GM19397 (cell line): ENCODE data around the gene GIMAP8.
A peak's percentile ranks its signal among the peaks of the same experiment; 100 is the strongest.
"Not testable (repeated sequence)": the region's sequence is repeated elsewhere in the genome, so short reads cannot be mapped to it uniquely, and the experiment has no call there.

Experiments
- ATAC-seq: cut with Tn5 transposase; IDR thresholded peaks from one replicate; pipeline ENCODE4 v1.9.1; 2021; ENCODE audit warnings: mild to moderate bottlenecking, moderate library complexity; ENCODE audit not compliant: unreplicated experiment

GIMAP8 gene

DNA sequence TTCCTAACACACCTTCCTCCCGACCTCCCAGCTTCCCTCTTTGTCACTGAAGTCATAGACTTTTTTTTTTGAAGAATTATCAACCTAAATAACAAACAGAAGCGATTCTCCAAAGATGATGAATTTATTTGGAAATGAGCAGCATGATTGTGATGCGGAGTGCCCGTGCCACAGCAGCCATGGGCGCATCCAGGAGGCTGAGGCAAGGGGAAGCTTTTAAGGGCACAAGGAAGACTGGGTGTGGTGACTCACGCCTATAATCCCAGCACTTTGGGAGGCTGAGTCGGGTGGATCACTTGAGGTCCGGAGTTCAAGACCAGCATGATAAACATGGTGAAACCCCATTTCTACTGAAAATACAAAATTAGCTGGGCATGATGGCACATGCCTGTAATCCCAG, 16.2 kb upstream of the GIMAP8 start:
- ATAC-seq, result no peak

DNA sequence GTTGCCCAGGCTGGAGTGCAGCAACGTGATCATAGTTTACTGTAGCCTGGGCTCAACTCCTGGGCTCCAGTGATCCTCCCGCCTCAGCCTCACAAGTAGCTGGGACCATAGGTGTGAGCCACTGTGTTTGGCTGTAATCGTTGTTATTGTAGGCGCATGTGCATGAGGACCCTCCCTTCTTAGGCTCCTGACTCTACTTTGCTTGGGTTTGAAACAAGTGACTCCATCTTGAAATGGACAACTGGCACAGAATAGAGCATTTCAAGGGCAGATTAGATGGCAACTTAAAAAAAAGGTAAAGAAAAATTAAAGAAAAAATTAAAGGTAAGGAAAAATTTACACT, 15.4 kb upstream of the GIMAP8 start:
- ATAC-seq, result no peak

DNA sequence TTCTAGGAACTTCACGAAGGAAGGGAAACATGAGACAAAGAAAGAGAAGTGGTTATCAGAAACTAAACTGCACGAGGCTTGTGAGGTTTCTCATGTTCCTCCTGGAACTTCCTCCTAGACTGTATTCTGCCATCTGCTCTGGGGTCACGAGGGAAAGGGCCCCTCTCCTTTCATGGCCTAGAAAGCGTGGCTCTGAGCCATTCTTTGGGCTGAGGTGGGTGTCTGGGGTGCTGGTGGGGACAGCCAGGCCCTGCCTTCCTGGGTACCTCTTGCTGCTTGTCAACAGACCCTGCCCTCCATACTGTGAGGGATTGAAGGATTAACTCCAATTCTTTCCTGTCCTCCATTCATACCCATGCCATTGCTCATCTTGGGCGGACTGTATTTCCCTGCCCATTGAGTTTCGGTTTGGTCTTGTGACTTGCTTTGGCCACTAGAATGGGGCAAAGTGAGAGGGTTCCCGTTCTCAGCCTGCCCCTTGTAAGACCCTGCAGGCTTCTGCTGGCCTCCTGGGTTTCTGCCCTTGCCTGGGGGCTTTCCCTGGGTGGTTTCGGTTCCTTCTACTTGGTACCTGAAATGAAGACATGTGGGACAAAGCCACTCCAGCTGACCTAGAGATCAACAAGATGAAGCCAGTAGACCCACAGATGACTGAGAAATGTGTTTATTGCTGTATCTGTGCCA, 14.9 kb upstream of the GIMAP8 start:
- ATAC-seq, result peak; percentile 92

DNA sequence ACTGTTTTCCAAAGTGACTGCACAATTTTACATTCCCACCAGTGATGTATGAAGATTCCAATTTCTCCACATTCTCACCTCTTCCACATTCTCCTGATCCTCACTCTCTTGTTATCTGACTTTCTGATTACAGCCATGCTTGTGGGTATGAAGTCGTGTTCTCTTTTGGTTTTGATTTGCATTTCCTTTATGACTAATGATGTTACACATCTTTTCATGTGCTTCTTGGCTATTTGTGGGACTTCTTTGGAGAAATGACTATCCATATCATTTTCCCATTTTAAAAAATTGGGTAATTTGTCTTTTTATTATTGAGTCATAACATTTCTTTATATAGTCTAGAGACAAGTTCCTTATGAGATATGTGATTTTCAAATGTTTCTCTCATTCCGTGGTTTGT, 10.5 kb upstream of the GIMAP8 start:
- no peak for ATAC-seq

DNA sequence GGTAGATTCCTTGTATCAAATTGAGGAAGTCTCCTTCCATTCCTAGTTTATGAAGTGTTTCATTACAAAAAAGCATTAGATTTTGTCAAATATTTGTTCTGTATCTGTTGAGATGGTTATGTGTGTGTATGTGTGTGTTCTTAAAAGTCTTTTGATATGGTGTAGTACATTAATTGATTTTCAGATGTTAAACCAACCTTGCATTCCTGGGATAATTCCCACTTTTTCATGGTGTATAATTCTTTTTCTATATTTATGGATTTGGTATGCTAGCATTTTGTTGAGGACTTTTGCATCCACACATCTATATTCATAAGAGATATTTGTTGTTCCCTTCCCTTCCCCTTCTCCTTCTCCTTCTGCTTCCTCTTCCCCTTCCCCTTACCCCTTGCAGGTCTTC, 8.9 kb upstream of the GIMAP8 start:
- ATAC-seq, result no peak

DNA sequence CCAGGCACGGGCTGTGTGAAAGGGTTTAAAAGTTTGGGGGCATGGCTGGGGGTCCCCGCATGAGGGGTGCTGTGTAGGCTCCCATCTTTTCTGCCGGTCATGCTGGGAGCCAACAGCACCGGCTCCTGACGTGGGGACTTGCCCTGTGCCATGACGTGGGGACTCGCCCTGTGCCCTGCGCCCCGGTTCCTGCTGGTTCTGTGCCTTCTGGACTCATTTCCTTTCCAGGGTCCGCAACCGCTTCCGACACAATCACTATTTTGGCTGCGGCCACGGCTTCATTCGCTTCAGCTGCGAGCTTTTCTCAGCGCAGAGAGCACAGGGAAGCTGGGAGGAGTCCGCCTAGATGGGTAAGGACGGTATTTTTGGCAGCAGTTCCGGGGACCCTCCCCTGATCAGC, 7.6 kb upstream of the GIMAP8 start:
- no peak for ATAC-seq

DNA sequence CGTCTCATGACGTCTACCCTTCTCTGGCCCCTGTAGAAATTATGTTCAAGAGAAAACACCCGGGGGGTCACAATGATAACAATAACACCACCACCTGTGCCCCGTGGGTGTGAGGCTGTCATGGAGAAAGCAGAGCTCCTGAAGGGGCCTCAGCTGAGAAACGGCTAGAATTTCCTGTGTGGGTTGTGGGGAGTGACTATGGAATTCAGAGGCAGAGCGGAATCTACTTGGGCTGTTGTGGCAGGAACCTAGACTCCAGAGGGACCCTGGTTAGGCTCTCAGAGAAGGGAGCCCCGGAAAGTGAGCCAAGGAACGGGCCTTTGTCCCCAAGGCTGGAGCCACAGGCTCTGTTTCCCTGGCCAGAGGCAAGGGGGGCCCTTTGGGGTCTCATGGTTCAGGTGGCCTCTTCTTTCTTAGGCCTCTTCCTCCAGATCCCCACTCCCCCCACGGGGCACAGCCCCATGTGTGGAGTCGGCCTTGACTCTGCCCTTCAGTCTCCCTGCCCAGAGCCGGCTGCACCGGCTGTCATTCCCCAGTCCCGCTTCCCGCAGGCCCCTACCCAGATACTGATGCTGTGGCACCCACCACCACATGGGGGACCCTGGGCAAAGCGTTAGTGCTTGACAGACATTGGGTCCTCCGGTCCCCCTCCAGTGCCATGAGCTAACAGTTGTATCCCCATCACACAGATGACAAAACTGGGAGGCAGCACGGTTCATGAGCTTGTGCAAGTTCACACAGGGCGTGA, 6.5 kb upstream of the GIMAP8 start:
- ATAC-seq, result no peak

DNA sequence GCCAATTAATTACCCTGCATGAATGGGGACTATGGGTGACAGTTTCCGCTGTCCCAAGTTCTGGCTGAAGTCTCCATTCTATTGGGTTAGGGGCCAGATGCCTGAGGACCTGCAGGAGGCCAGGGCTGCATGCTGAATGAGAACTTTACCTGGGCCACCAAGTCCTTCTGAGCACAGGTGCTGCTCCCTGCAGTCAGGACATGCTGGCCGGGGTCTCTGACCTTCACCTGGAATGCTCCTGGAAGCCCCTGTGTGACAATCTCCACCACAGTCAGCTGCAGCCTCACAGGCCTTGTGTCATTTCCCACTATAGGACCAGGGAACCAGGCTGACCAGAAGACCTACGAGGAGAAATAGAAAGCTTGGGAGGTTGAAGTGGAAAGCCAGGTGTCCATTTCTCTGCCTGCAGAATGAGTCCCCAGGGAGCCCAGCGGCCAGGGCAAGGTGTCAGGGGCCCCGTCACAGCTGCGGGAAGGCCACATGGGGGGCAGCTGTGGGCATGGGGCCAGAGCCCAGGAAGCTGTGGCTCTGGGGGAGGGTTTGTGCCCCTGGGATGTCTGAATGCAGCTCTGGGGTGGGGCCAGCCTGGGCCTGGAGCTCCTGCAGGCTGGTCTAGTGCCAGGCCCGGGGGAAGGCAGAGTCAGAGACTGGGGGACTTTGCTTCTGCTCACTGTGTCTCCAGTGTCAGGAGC, 5.6 kb upstream of the GIMAP8 start:
- ATAC-seq, result no peak

DNA sequence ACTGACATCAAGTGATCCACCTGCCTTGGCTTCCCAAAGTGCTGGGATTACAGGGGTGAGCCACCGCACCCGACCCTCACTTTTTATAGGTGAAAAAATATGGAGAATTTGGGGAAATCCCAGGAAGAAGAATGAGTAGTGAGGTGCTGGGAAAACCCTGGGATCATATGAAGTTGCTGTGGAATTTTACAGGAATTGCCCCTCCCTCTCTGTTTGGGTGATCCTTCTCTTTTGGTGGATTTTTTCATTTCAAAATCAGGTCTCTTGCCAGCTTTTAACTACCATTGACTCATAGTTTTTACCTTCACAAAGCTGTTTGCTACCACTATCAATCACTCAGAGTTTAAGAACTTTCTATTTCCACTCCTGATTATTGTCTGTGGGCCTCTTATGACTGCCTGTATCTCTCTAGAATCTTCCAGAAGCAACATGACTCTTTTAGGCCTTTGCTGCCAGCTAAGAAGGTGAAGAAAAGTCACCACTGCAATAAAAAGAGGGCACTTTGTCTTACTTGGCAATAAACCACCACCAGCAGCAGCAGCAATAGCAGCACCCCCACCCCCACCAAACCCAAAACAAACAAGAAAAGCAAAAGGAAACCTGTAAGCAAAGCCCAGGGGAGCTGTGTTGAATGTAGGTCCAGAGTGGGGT, 4.0 kb upstream of the GIMAP8 start:
- ATAC-seq, result no peak

DNA sequence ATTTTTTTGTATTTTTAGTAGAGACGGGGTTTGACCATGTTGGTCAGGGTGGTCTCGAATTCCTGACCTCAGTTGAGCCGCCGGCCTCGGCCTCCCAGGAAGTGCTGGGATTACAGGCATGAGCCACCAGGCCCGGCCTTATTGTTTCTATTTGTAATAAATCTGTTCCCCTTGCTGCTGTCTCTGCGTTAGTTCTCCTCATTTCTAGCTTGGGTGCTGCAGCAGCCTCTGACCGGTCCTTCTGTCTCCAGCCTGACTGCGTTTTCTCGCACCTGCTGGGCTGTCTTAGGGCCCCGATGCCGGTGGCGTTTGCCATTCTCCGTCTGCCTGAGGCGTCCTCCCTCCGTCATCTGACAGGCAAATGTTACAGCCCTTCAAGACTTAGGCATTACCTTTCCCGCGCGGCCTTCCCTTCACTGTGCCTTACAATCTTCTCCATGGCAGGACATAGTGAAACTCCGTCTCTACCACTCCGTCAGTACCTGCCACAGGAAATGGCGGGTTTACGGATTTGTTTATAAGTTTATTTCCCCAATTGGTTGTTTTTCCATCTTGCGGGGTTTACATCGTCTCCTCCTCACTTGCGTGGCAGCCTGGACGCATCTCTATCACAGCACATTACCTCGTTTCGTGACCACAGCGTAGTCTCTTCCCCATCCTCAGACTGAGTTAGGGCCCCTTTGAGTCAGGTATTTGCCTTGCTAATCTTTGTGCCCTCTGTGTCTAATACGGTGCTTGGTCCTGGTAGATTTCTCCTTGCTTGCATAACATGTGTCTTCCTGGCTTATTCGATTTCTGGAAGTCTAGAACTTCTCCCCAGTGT, 2.3 kb upstream of the GIMAP8 start:
- ATAC-seq, result no peak

DNA sequence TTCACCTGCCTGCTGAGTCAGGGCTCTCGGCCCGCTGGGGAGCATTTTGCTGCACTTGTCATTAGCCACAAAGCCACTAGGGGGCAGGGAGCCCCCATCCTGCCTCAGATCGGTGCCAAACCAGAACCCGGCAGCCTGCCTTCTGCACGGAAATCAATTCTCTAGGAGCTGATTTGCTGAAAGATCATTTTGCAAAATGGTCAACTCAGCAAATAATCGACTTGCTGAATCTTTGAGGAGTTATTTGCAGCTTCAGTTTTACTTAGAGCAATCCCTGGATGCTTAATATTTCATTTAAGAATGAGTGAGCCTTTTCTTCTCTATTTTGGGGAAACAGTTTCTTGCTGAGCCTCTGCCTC, 1.7 kb upstream of the GIMAP8 start:
- ATAC-seq, result no peak

DNA sequence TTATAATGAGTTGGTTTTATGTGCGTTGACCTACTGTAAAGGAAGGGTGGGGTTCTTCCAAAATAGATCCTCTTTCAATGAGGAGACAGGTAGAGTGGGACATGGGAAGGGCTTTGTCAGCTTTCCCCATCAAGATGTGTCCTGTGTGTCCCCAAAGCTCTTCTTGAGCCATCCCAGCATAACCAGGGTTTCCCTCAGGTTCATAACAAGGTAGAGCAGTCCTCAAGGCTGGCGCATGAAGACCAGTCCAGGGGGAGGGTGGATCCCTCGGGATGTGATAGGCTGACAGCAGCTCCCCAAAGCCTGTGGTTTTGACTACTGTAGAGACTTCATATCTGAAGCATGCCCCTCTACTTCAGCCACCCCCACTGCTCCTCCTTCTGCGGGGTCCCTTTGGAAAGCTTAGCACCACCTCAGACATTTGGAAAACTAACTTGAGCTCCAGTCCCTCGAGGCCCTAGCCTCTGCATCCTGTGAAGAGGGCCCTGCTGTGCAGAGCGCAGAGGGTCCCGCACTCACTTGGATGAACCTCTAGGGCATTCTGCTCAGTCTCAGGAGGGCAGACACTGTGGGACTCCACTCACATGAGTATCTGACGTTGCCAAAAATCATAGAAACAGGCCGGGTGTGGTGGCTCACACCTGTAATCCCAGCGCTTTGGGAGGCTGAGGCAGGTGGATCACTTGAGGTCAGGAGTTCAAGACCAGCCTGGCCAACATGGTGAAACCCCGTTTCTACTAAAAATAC, 1.1 kb upstream of the GIMAP8 start:
- no peak for ATAC-seq

DNA sequence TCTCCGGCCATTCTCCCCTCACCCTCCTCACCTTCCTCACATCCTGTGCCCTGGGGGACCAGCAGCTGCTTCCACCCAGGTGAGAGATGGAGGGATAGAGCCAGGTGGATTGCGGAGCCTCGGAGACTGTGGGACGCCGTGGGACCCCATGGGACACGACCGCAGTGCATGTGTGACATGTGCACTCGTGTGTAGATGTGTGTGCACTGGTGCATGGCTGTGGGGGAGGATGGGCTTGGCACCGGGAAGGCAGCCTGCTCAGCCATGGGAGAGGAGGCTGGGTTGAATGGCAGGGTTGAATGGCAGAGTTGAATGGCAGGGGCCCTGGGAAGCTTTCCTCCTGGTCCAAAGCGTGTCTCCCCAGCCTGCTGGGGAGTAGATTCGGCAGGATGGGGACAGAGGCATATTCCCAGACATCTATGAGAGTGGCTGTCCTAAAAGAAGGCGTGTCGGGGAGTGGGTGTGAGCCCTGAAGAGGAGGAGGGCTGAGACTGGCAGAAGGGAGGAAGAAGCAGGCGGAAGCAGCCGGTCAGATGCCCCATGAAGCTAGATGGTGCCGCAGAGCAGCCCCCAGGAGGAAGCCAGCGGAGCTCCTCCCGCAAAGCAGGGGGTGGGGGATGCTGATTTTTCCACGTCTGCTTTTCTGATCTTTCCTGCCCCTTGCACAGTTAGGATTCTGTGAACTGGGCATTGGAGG, 815 bp downstream of the GIMAP8 start:
- ATAC-seq, result peak; percentile 37

DNA sequence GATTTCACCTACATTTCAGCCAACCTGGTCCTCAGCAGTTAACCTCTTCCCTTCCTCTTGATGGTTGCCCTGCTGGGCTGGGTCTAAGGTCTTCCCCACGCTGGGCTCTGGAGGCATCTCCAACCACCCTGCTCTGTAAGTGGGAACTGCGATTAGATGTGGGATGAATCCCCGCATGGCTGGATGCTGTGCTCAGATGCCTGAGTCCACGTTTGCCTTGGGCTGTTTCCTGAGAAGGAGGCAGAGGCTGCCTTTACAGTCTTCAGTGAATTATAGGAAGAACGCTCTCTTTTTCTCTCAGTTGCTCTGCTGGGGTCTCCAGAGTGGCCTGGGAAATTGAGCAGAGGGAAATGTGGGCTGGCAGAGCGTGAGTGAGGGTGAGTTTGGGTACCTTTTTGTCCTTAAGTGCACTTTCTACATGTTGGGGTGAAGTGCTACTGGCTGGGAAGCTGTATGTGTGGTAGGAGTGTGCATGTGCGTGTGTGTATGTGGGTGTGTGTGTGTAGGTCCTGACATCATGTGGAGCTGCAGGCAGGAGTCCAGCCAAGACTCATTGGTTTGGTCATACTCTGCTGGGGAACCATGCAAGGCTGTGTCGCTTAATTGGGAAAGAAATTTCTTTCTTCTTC, 1.5 kb downstream of the GIMAP8 start:
- ATAC-seq, result no peak

DNA sequence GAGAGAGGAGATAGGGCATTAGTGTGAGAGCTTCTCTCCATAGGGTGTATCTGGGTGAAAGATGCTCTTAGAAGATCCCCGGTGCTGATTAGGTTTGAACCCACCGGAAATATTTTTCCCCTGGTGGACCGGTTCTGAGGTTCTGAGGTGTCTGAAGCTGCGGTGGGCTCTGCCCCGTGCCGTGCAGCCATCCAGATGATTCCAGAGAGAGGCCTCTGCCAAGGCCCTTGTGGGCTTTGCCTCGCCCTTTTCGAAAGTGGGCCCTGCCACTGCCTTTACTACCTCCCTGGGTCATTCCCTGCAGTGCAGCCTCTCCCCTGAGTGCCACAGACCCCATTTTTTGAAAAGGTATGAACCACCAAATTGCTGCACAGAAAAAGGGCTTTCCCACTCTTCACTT, 2.8 kb downstream of the GIMAP8 start:
- ATAC-seq, result no peak

DNA sequence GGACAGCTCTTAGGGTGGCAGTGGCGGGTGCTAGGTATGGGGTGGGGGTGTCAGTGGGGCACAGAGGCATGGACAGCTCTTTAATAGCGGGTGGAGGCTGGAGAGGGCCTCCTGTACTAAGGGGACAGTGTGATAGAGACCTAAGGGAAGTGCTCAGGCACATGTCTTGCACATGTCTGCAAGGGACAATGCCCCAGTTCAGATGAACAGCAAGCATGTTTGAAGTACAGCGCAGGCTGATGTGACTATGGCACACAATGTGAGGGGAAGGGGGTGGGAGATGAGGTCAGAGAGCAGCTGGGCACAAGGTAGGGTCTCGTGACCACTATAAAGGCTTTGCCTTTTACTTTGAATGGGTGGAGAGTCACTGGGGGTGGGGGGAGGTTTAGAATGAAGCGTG, 3.5 kb downstream of the GIMAP8 start:
- ATAC-seq, result no peak

DNA sequence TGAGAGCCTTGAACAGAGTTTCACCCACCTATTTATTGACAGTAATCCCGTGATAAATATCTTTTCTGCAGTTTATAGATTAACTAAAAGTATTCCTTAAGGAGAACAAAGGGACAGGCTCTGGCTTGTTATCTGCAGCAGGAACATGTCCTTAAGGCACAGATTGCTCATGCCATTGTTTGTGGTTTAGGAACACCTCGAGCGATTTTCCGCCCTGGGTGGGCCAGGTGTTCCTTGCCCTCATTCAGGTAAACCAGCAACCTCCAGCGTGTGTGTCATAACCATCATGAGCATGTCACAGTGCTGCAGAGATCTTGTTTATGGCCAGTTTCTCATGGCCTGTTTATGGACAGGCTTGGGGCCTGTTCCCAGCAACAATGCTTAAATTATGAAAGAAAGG, 6.6 kb downstream of the GIMAP8 start:
- ATAC-seq, result not testable (repeated sequence)

DNA sequence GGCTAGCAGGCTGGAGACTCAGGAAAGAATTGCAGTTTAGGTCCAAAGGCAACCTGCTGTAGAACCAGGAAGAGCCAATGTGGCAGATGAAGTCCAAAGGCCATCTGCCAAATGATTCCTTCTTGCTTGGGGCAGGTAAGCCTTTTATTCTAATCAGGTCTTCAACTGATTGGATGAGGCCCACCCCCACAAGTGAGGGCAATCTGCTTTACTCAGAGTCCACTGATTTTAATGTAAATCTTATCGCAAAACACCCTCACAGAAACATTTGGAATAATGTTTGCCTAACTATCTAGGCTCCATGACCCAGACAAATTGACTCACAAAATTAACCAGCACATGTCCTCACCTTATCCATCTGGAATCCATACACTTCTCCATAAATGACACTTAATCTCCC, 7.8 kb downstream of the GIMAP8 start:
- ATAC-seq, result no peak

DNA sequence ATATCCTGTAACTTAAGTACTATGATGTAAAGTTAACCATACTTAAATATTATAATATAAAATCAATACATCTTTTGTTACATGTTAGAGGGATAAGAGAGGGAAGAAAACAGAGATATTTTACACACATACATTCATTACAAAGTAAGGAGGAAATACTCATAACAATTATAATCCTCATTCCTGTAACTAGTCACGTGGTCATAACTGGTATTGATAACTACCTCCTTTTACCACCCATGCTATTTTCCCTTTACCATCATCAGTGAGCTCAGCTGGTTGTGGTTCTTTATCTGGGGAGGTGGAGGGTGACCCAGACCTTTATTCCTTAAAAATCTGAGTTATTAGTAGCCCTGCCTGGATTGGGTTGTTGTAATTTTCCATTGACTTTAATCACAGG, 8.3 kb downstream of the GIMAP8 start:
- no peak for ATAC-seq
